ENCODE measurements around the gene AGBL5.

AGBL5 gene

GRCh38 chr2:27087823-27088410 lies 36.4 kb downstream of the AGBL5 start:
- no peaks in the 10 kb centered on the region for H3K9me3 ChIP-seq (ENCODE audit: low read length)
- H3K9me2 ChIP-seq (ENCODE audit: low read depth, low read length) = no peaks in the 10 kb centered on the region
- H3K4me2 ChIP-seq (ENCODE audit: low read length) = no peak overlapping the region
- no peak overlapping the region for H2AFZ ChIP-seq (ENCODE audit: low read length)
- no peaks in the 10 kb centered on the region for H4K20me1 ChIP-seq (ENCODE audit: insufficient read depth, low read length)
- peaks cover 17% of the 10 kb centered on the region for H3K4me1 ChIP-seq (ENCODE audit: insufficient read depth, low read length, severe bottlenecking)
- H3K4me3 ChIP-seq (ENCODE audit: low read depth, low read length, poor library complexity, severe bottlenecking) = no peak overlapping the region
- H3F3A ChIP-seq (ENCODE audit: insufficient read depth, low read length) = no peaks in the 10 kb centered on the region
- no peaks in the 10 kb centered on the region for H3K79me2 ChIP-seq (ENCODE audit: insufficient read depth, low read length)
- no peak for TF ChIP-seq EZH2 (IDR thresholded peaks at IDR 0.05; ENCODE audit: borderline replicate concordance, low read length)
- TF ChIP-seq, protein P1, sequence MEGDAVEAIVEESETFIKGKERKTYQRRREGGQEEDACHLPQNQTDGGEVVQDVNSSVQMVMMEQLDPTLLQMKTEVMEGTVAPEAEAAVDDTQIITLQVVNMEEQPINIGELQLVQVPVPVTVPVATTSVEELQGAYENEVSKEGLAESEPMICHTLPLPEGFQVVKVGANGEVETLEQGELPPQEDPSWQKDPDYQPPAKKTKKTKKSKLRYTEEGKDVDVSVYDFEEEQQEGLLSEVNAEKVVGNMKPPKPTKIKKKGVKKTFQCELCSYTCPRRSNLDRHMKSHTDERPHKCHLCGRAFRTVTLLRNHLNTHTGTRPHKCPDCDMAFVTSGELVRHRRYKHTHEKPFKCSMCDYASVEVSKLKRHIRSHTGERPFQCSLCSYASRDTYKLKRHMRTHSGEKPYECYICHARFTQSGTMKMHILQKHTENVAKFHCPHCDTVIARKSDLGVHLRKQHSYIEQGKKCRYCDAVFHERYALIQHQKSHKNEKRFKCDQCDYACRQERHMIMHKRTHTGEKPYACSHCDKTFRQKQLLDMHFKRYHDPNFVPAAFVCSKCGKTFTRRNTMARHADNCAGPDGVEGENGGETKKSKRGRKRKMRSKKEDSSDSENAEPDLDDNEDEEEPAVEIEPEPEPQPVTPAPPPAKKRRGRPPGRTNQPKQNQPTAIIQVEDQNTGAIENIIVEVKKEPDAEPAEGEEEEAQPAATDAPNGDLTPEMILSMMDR (IDR thresholded peaks at IDR 0.05; ENCODE audit: low read length) = no peak
- H3K36me3 ChIP-seq (ENCODE audit: insufficient read depth, low read length) = no peaks in the 10 kb centered on the region
- H3K27ac ChIP-seq (ENCODE audit: low read depth, low read length, poor library complexity, severe bottlenecking) = no peak overlapping the region
- 0 out of 2 replicates have a peak, but pooled peaks cover 11% of the 10 kb centered on the region for H3K27me3 ChIP-seq (ENCODE audit: insufficient read depth, low read length)
- no peak overlapping the region for H3K9ac ChIP-seq (ENCODE audit: low read length)

DNA sequence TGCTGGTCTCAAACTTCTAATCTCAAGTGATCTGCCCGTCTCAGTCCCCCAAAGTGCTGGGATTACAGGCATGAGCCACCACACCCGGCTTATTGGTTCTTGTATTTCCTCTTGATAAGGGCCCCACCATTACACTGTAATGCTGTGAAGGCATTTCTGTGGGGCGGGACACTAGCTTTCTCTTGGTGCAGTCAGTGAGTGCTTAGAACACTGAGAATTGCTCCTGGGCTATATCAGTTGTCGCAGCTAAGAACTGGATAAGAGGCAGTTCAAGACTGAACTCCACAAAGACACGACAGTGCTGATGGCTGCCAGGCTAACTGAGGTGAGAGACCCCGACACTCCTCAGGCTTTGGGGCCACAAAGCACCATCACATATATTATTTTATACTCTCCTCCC lies 37.2 kb downstream of the AGBL5 start:
- H3K4me3 ChIP-seq (ENCODE audit: low read depth, low read length, poor library complexity, severe bottlenecking) = no peak overlapping the region

GRCh38 chr2:27089111-27089954 lies 37.9 kb downstream of the AGBL5 start:
- Histone ChIP-seq H3K9me3 (ENCODE audit: low read length) (no peaks in the 10 kb centered on the region), H3K9me2 (ENCODE audit: low read depth, low read length) (no peaks in the 10 kb centered on the region), H3K27ac (ENCODE audit: low read depth, low read length, poor library complexity, severe bottlenecking) (no peak overlapping the region), H3K79me2 (ENCODE audit: insufficient read depth, low read length) (no peaks in the 10 kb centered on the region), H3K4me1 (ENCODE audit: insufficient read depth, low read length, severe bottlenecking) (peaks cover 17% of the 10 kb centered on the region), H3K4me2 (ENCODE audit: low read length) (no peak overlapping the region), H3K27me3 (ENCODE audit: insufficient read depth, low read length) (0 out of 2 replicates have a peak, but pooled peaks cover 11% of the 10 kb centered on the region), H3K36me3 (ENCODE audit: insufficient read depth, low read length) (no peaks in the 10 kb centered on the region), H4K20me1 (ENCODE audit: insufficient read depth, low read length) (no peaks in the 10 kb centered on the region), H2AFZ (ENCODE audit: low read length) (no peak overlapping the region), H3F3A (ENCODE audit: insufficient read depth, low read length) (no peaks in the 10 kb centered on the region), H3K9ac (ENCODE audit: low read length) (no peak overlapping the region), H3K4me3 (ENCODE audit: low read depth, low read length, poor library complexity, severe bottlenecking) (no peak overlapping the region)
- TF ChIP-seq, protein P1 (IDR thresholded peaks at IDR 0.05; ENCODE audit: low read length) = no peak
- no peak for TF ChIP-seq EZH2 (IDR thresholded peaks at IDR 0.05; ENCODE audit: borderline replicate concordance, low read length)

More for the DNA sequence above, 37.2 kb downstream of the AGBL5 start:
- H3K79me2 ChIP-seq (ENCODE audit: insufficient read depth, low read length) = no peaks in the 10 kb centered on the region
- no peaks in the 10 kb centered on the region for H3K9me2 ChIP-seq (ENCODE audit: low read depth, low read length)
- no peaks in the 10 kb centered on the region for H3K36me3 ChIP-seq (ENCODE audit: insufficient read depth, low read length)
- no peak for TF ChIP-seq EZH2 (IDR thresholded peaks at IDR 0.05; ENCODE audit: borderline replicate concordance, low read length)
- TF ChIP-seq, protein P1 (IDR thresholded peaks at IDR 0.05; ENCODE audit: low read length) = no peak
- no peaks in the 10 kb centered on the region for H3F3A ChIP-seq (ENCODE audit: insufficient read depth, low read length)
- H3K9me3 ChIP-seq (ENCODE audit: low read length) = no peaks in the 10 kb centered on the region
- H2AFZ ChIP-seq (ENCODE audit: low read length) = no peak overlapping the region
- no peaks in the 10 kb centered on the region for H4K20me1 ChIP-seq (ENCODE audit: insufficient read depth, low read length)
- H3K9ac ChIP-seq (ENCODE audit: low read length) = no peak overlapping the region
- H3K27me3 ChIP-seq (ENCODE audit: insufficient read depth, low read length) = 0 out of 2 replicates have a peak, but pooled peaks cover 11% of the 10 kb centered on the region
- H3K4me2 ChIP-seq (ENCODE audit: low read length) = no peak overlapping the region
- H3K27ac ChIP-seq (ENCODE audit: low read depth, low read length, poor library complexity, severe bottlenecking) = no peak overlapping the region
- H3K4me1 ChIP-seq (ENCODE audit: insufficient read depth, low read length, severe bottlenecking) = peaks cover 17% of the 10 kb centered on the region
